Effector memory CD4-positive, alpha-beta T cell (primary cell): ENCODE results near the gene FAM114A2.

Experiments used
- DNase-seq, 3 donors: peaks; one replicate each; pipeline ENCODE4 v3.0.0-alpha.2; 2020
- H3K27ac ChIP-seq: 2 replicates; pipeline ENCODE4 v1.7.0; 2013; ENCODE audit warnings: mild to moderate bottlenecking, low read length, moderate library complexity; ENCODE audit not compliant: insufficient read depth, poor library complexity, severe bottlenecking
- H3K27me3 ChIP-seq: replicated peaks from 2 replicates; pipeline ENCODE4 v1.7.0; 2013; ENCODE audit warnings: mild to moderate bottlenecking, low read length; ENCODE audit not compliant: insufficient read depth, control insufficient read depth, poor library complexity, severe bottlenecking
- H3K36me3 ChIP-seq: 2 replicates; pipeline ENCODE4 v1.7.0; 2013; ENCODE audit warnings: mild to moderate bottlenecking, low read length, moderate library complexity; ENCODE audit not compliant: control insufficient read depth, insufficient read depth
- H3K4me1 ChIP-seq: 2 replicates; pipeline ENCODE4 v1.7.0; 2013; ENCODE audit warnings: low read length, mild to moderate bottlenecking; ENCODE audit not compliant: control insufficient read depth, insufficient read depth, poor library complexity, severe bottlenecking
- H3K4me3 ChIP-seq: 2 replicates; pipeline ENCODE4 v1.7.0; 2013; ENCODE audit warnings: low read length, low read depth, mild to moderate bottlenecking; ENCODE audit not compliant: insufficient read depth, poor library complexity, severe bottlenecking
- H3K9me3 ChIP-seq: 2 replicates; pipeline ENCODE4 v1.7.0; 2013; ENCODE audit warnings: mild to moderate bottlenecking, low read length, moderate library complexity; ENCODE audit not compliant: control insufficient read depth

The FAM114A2 gene

DNA sequence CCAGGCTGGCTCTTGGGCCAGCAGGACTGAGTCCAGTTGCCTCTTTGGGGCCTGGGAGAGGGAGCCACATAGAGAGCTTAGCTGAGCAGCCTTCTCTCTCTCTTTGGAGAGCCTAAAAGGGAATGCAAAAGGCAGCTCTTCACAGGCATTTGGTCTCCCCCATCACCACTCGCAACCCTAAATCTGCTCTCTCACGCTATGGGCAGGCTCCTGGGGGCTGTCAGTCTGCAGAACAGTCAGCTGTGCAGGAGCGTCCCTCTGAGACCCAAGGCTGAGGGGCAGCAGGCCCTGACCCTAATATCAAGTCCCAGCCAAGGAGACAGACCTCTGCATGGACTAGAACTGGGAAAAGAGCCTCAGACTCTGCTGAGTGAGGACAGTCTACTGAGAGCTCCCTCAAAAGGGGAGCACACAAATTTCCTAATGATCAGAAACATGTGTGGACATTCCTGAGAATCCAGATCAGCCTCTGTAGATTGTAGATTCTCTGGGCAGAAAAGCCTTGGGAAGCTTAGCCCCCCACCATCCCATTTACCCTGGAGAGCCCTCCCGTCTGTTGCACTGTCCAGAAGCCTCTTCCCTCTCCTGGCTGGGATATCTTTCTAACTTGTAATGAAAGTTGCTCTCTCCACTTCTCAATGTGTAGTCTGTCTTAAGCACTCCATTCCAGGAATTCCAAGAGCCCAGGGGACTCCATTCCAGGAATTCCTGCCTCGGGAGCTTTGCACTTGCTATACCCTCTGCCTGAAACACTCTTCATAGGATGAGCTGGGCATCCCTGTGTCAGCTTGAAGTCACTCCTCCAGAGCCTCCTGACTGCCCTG, 79.4 kb downstream of the FAM114A2 start:
- Histone ChIP-seq H3K4me1 (no peaks in the 10 kb centered on the region), H3K9me3 (no peaks in the 10 kb centered on the region), H3K36me3 (no peaks in the 10 kb centered on the region), H3K27me3 (no peaks in the 10 kb centered on the region), H3K4me3 (no peak overlapping the region), H3K27ac (no peak overlapping the region)
- no peak for DNase-seq

DNA sequence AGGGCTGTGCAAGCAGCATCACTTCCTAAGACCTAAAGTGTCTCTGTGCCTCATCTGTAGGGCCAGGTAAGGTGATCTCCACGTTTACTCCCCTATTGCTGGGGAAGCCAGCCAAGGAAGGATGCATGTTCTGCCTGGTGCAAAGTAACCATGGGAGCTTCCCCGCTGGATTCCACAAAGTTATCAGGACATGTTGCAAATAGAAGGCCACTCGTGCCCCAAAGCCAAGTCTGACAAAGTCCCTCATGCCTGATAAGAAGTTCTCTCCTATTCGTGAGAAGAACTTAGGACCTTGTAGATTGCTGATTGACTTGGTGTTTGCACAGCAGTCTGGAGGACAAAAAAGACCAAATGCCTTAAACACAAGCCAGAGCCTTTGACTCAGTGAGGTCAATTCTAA, 81.5 kb downstream of the FAM114A2 start:
- Histone ChIP-seq H3K9me3 (no peaks in the 10 kb centered on the region), H3K4me1 (no peaks in the 10 kb centered on the region), H3K36me3 (no peaks in the 10 kb centered on the region), H3K27ac (no peak overlapping the region), H3K27me3 (no peaks in the 10 kb centered on the region), H3K4me3 (no peak overlapping the region)
- no peak for DNase-seq

DNA sequence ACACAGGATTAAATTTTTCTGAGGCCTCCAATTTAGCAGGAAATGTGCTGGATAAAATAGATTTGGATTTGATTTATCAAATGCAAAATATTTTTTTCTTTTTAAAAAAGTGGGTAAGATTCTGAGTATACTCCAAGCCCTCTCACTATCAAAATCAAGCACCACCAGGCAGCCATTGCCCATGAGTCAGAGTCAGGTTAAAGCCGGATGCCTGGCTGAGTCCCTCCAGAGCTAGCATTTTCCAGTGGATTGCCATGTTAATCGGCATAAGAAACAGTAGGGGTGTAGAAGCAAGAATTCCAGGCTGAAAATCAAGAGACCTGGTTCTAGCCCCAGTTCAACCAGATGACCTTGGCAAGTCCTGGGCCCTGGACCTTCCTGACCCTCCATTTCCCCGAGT, 85.3 kb downstream of the FAM114A2 start:
- DNase-seq = no peak

DNA sequence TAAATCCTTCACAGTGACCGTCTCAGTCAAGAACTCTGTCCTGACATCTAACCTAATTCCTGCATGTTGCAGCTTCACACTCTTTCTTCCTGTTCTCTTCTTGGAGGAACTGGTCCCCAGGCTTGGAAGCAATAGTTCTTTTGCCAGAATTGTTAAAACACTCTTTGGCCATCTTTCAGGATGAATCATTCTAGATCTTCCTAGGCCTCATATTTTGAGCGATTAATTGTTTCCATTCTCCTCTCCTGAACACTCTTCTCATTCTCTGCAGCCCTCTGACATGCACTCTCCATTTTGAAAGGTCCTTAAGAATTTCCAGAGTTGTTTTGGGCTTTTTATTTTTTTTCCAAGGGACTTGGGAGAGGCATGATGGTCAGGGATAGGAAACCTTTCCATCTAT, 85.8 kb downstream of the FAM114A2 start:
- Histone ChIP-seq H3K4me1 (no peaks in the 10 kb centered on the region), H3K36me3 (no peaks in the 10 kb centered on the region), H3K9me3 (no peaks in the 10 kb centered on the region), H3K27me3 (no peaks in the 10 kb centered on the region), H3K27ac (no peak overlapping the region), H3K4me3 (no peak overlapping the region)
- no peak for DNase-seq

More for the DNA sequence above, 85.3 kb downstream of the FAM114A2 start:
- Histone ChIP-seq H3K9me3 (no peaks in the 10 kb centered on the region), H3K4me1 (no peaks in the 10 kb centered on the region), H3K4me3 (no peak overlapping the region), H3K36me3 (no peaks in the 10 kb centered on the region), H3K27ac (no peak overlapping the region), H3K27me3 (no peaks in the 10 kb centered on the region)

DNA sequence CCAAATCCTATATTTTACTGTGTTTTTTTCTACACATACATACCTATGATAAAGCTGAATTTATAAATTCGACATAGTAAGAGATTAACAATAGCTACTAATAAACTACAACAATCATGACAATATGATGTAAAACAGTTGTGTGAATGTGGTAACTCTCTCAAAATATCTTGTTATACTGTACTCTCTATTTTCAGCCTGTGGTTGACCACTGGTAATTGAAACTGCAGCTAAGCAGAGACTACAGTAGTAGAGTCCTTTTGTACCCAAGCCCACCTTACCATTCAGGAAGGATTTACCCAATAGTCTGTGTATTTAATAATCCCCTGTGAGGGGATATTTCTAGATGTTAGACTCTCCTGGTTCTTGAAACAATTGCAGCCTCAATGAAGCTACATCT, 86.7 kb downstream of the FAM114A2 start:
- H3K27ac ChIP-seq = no peak overlapping the region
- DNase-seq = no peak
- H3K9me3 ChIP-seq = no peaks in the 10 kb centered on the region

DNA sequence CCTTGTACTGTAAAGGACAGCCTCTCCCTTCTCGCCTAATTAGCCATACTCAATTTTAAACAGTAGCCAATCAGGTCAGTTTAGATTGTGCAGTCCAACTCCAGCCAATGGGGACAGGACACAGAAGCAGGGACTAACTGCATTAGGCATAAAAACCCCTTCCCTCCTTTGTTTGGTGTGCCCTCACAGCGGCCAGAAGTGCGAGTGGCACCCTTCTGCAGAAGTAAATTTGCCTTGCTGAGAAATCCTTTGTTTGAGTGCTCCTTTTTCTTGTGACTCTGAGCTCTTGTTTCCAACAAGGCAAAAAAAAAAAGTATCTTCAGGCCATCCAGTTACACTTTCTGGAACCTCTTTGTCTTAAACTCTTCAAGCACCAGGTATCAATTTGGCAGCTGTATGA, 97.4 kb downstream of the FAM114A2 start:
- Histone ChIP-seq H3K9me3 (no peaks in the 10 kb centered on the region), H3K36me3 (no peaks in the 10 kb centered on the region), H3K4me1 (no peaks in the 10 kb centered on the region), H3K4me3 (no peak overlapping the region), H3K27me3 (no peaks in the 10 kb centered on the region), H3K27ac (no peak overlapping the region)
- DNase-seq = no peak

More for the DNA sequence above, 86.7 kb downstream of the FAM114A2 start:
- Histone ChIP-seq H3K27me3 (no peaks in the 10 kb centered on the region), H3K4me1 (no peaks in the 10 kb centered on the region), H3K4me3 (no peak overlapping the region), H3K36me3 (no peaks in the 10 kb centered on the region)
